ENCODE results near the gene RAMP1.
"Not testable (repeated sequence)": the region's sequence is repeated elsewhere in the genome, so short reads cannot be mapped to it uniquely, and the experiment has no call there.

RAMP1 gene

DNA sequence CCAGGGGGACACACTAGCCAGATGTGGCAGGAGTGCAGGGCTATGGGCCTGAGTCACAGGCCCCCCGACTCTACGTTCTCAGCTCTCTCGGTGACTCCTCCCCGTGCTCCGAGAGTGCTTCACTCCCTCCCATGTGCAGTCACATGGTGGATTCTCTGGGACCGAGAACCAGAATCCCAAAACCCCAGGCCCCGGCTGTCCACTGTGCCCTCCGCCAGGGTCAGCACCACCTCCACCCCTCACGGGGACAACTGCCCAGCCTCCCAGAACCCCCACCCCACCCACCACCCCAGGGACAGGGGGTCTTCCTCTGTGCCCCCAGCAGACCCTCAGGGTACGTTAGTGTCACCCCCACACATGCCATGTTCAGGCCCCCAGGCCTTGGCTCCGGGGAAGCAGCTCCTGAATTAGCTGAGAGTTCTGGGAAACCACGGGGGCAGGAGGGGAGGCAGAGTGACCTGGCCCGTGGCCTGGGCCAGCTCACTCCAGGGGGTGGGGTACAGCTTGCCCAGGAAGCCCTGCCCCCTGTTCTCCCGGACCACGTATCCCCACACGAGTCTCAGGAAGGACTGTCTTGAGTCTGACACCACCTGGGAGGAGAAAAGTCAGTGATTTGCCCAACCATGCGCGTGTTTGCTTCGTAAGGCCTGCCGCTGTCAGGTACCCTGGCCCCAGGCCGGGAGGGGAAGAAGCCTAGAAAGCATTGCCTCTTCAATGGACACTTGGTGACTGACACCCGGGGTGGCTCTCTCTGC, 4.4 kb downstream of the RAMP1 start:
- DNase-seq = no peak

DNA sequence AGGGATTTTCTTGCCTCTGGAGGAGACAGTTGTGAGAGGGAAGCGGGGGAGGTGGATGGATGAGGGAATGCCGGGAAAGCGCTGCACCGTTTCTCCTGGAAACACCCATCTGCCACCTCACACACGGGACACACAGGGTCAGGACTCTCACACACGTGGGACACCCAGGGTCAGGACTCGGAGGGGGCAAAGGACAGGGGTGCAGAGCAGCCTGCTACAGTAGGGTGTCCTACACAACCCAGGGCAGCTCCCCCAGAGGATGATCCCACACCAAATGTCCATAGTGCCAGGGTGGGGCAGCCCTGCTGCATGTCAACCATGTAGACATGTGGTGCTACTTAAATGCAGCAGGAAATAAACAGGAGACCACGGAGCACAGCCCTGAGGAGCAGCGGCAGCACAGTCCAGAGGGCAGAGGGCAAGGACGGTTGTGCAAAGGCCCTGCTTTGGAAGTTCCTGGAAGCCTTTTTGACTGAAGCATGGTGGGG, 5.1 kb downstream of the RAMP1 start:
- no peak for DNase-seq

GRCh38 chr2:237864940-237865622, 5.7 kb downstream of the RAMP1 start:
- no peak for DNase-seq

GRCh38 chr2:237865623-237866041, 6.2 kb downstream of the RAMP1 start:
- no peak for DNase-seq

DNA sequence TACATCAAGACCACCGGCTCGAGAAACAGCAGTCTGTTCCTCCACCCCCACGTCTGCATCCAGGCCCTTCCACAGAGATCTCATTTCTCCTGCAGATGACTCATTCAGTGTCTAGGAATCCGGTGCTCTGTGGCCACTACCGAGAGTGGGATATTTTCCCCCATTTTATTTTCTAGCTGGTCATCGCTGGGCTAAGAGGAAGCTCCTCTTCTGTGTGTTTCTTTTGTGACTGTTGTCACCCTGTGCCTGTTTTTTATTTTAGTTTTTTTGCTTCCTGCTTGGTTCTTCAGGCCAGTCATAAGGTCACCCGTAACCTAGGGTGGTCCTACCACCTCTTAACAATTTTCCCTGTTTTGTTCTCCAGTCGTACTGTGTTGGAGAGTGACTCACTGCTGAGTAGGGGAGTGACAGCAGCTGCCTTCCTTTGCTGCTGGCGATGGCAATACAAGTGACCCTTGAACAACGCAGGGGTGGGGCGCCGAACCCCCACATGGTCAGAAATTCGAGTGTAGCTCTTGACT, 6.7 kb downstream of the RAMP1 start:
- DNase-seq = no peak

- no peak for DNase-seq
Measured at GRCh38 chr2:237867465-237867864, 8.0 kb downstream of the RAMP1 start.

GRCh38 chr2:237868074-237868473, 8.7 kb downstream of the RAMP1 start:
- DNase-seq = not testable (repeated sequence)

DNA sequence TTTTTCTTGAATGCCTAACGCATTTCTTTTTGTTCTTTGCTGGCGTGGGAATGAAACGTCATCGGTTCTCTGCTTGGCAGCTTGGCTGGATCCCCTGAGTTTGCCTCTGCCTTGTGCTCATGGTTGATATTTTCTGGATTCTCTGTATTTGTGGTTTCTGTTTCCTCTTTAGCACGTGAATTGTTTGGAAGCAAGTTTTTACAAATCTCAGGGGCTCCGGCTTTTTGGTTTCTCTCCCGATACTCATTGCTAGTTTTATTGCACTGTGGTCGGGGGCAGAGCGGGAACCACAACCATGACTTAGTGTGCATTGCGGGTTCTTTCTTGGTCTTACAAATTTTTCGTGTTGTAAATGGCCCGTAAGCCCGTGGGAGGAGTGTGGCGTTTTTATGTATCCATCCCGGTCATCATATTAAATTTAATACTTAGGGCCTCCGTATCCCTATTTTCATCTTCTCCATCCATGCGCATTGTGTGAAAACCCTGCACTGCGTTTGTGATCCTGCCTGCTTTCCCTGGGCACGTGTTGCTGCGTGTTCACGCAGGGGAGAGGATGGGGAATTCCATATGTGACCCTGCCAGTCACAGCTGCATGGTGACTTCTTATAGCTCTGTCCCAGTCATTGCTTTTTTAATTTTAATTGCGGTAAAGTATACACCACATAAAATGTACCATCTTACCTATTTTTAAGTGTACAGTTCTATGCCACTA, 9.4 kb downstream of the RAMP1 start:
- DNase-seq = no peak

DNA sequence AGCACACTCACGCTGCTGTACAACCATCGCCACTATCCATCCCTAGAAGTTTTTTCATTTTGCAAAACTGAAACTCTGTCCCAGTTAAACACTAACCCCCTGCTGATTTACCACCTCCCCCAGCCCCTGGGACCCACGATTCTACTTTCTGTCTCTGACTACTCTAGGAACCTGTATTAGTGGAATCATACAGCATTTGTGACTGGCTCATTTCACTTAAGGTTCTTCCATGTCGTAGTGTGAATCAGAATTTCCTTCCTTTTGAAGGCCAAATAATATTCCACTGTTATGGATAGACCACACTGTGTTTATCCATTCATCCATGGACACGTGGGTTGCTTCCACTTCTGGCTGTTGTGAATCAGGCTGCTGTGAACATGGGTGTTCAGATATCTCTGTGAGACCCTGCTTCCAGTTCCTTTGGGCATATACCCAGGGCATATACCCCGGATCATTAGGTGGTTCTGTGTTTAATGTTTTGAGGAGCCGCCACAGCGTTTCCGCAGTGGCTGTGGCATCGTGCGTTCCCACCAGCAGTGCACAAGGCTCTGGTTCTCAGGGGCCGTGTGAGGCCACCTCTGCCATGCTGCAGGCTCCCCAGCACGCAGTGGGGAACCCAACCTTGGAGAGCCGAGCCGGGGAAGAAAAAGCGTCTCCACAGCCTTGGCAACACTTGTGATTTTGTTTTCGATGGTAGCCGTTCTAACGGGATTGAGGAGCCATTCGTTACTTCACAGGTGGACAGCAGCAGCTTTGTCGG, 10.1 kb downstream of the RAMP1 start:
- no peak for DNase-seq

- no peak for DNase-seq
Measured at GRCh38 chr2:237870126-237870525, 10.7 kb downstream of the RAMP1 start.

DNA sequence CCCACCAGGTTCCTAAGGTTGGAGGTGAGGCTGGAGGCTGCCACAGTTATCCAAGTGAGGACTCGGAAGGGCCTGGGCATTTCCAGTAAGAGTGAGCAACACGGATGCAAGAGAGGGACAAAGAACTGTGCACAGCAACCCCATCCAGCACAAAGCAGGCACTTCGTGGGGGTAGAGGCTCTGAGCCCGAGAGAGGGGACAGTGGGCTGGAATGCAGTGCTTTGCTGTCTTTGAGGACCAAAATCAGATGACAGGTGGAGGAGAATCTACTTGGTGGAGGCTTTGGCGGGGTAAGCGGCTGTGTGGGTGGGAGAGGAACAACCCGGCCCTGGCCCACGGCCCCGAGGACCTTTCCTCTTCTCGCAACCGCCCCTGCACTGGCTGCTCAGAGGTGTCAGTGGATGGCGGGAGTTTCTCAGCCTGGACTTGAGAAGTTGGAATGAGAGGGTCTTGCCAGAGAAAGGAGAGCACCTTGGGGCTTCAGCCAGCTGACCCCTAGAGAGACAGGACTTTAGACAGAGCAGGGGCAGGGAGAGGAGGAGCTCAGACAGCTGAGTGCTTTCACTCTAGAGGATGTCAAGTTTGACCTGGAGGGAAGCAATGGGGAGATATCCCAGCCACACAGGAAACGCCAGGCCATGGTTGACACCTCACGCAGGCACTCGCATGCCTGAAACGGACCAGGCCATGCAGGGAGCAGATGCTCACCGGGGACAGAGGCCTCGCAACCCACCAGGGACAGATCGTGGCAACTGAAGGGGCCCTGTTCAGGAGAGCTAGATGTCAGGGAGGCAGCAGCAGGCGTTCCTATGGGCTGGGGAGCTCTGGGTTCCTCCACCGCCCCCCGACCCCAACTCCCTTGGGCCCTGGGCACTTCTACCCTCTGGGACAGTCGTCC, 11.6 kb downstream of the RAMP1 start:
- no peak for DNase-seq

- no peak for DNase-seq
Measured at GRCh38 chr2:237872178-237872887, 12.9 kb downstream of the RAMP1 start.

DNA sequence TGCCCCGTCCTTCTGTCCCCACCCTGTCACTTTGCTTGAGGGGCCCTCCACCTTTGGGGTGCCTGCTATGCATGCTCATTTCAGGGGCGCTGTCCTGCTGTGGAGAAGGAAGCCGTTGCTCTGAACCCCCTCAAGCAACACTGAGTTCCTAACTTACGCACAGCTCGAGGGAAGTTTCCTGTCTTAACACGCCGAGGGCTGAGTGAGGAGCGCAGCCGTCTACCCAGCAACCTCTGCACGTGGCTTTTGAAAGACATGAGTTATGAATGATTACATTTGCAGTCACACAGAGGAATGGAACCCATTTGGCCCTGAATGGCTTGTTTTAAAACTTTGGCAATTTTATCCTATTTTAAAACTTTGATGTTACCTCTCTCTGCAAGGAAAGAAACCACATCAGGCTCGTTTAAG, 14.0 kb downstream of the RAMP1 start:
- DNase-seq = no peak

GRCh38 chr2:237873897-237874551, 14.6 kb downstream of the RAMP1 start:
- DNase-seq = no peak

GRCh38 chr2:237874585-237875161, 15.2 kb downstream of the RAMP1 start:
- no peak for DNase-seq

DNA sequence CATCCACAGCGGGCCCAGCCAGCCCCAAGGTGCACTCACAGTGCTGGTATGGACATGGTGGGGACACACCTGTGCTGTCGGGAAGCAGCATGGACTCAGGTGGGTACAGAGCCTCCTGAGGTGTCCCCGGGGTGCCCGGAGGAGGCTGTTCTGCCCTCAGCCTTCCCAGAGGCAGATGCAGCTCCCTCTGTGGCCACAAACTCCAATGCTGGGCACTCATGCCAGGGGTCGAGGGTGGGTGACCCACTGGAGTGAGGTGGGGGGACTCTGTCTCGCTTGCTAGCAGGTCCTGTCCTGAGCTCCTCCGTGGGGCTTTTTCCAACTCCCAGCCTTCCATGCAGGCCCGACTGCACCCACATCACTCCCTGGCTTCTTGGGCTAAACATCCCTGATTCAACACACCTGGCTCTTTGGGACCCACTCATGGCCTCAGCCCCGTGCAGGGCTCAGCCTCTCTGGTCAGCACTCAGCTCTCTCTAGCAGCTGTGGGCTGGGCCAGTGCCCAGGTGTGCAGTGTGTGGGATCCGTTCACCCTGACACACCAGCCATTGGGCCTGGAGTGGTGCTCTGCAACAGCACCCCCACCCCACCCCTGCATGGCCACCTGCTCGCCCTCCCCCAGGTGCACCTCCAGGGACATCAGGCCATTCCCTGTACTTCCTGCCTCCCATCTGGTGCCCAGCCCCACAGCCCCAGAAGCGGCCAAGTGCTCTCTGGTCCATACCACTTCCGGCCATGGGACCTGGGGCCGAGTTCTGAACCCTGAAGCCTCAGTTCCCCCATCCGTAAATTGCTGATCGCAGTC, 16.0 kb downstream of the RAMP1 start:
- no peak for DNase-seq

GRCh38 chr2:237876061-237876526, 16.7 kb downstream of the RAMP1 start:
- DNase-seq = no peak

- DNase-seq = no peak
Measured at GRCh38 chr2:237876532-237876931, 17.1 kb downstream of the RAMP1 start.

DNA sequence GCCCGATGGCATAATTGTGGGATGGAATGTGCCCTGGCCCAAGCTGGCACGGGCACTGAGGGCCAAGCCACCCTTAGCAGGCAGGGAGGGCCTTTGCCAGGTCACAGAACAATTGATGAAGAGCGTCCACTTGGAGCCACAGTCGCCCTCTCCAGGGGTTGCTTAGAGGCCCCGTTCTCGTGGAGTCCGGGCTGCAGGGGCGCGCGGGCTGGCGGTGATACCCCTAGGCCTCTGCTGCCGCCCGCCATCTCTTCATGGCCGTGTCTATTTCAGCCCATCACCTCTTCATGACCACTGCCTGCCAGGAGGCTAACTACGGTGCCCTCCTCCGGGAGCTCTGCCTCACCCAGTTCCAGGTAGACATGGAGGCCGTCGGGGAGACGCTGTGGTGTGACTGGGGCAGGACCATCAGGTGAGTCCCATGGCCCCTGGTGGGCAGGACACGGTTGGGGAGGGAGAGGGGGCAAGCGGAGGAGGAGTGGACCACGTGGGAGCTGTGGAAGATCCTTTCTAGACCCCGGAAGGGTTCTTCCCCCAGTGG, 17.6 kb downstream of the RAMP1 start:
- no peak for DNase-seq

All from activated effector memory CD4-positive, alpha-beta T cell treated with Interleukin-2 at 50 U/mL for 16 hours (primary cell).